Amygdala (tissue), 56 donors: ENCODE data around the gene DNMT3A.

Source experiments
- DNase-seq, 56 donors: peaks; one replicate each; lab custom pipeline; 2025; lab: John Stamatoyannopoulos, UW

Gene DNMT3A

DNA sequence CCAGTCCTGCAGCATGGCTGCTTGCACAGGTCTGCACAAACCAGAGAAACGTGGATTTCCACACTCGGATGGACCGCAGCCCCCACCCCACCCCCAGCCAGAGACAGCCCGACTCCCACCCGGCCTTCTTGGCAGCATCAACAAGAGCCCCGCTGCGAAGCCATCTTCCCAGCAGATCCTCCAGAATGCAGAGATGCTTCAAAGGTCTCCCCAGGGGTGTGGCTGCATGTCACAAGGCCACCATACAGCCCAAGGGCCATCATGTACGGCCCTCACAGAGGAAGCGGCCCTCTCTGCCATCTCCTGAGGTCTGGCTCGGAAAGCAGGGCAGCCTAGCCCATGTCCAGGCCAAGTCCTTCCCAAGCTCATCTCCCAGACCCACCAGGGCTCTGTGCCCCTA, 11.5 kb downstream of the DNMT3A start:
- no peak for DNase-seq

DNA sequence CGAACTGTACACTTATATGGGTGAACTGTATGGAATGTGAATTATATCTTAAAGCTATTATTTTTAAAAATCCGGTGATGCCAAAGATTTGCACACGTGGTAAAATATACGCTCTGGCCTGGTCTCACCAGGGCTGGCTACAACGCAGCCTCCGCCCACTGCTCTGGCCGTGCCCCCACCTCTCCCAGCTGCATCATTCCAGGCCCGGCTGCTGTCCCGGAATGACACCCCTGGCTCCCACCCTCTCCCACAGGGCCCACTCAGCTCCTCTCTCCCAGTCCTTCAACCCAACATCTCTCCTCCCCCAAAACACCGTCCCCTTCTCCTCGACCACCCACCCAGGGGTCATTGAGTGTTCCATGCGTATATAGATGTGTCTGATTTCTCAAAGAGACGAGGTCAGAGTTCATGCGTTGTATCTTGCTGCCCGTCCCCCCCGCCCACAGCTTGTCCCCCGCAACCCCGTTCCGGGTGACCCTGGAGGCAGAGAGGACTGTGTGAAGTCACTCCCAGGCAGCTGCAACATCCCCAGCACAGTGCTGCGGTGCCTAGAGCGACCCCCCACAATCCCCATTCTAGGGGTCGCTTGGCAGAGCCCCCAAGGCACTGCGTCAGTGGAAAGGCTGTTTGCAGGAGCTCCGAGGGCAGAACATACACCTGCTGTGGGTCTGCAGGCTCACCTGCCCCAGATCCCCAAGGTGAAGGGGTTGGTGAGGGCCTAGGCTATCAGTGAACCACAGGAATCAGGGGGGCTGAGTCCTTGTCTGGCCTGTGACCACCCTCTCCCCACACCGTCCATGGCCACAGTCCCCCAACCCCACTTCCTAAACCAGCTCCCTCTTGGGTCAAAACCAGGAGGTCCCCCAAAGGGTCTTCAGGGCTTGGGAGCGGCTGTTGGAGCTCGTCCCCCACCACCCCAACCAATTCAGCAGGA, 13.3 kb downstream of the DNMT3A start:
- DNase-seq: no peak

DNA sequence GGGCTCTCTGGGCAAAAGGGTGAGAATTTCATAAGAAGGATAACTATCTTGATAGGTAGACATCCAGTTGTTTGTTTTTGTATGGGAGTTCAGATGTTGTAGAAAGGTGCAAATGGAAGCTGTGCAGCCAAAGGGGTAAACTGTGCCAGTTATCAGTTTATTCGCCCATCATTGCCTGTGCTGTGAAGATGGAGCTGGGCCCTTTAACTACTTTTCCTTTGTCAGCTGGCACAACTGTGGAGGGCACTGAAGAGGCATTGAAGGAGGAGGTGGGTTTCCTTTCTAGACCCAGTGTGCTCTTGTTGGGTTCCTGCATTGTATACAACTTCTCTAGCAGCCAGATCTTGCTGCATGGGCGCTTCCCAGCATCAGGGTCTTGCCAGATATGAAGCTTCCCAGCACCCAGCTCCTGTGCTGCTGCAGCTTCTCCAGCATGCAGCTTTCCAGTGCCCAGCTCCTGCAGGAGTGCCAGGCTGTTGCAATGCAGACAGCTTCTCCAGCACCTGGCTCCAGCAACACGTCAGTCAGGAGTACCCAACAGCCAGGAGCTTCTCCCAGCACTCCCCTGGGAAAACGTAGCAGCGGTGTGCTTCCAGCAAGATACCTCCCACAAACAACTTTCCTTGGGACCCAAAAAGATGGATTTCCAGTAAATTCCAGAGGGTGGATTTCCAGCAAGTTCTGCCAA, 15.3 kb downstream of the DNMT3A start:
- no peak for DNase-seq

DNA sequence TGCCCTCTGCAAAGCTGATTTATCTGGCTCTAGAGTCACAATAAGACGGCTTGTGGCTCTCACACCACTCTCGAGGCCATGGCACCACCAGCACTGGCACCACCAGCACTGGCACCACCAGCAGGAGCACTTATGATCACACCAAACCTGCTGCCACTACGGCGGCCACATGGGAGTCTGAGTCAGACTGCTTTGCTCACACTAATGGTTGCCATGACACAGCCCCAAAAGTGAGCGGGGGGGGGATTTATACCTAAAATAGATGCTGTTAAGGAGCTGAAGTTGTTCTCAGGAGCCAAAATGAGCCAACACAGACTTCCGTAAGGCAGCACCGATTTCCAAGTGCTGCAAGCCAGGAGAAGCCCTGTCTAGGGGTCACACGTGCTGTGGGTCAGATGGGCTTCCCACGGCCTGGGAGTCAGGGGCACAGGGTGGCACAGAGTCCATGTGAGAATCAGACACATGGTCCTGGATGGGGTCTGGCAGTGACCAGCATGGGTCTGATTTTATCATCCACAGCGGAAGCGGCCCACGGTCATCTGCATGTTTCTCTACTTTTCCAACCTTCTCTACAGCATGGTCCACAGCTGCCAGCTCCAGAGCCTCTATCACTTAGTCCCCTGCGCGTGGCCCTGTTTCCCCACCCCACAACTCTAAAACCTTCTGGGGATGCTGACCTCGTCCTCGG, 16.7 kb downstream of the DNMT3A start:
- DNase-seq: peak in 39 of 56 donors; percentile 14 to 84 (median 59)

DNA sequence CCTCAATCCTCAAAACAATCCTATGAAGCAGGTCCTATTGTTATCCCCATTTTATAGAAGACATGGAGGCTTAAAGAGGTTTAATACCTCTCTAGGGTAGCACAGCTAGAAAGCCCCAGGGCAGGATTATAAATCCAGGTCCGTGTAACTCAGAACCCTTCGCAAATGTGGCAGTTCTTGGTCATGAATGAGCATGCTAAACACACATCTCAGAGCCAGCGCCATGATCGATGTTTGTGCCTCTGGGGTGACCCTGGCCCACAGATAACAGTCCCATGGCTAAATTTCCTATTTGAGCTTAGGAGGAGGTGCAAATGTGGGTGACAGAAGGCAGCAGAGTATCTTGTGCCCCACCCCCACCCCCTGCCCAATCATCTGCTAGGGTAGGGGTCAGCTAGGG, 17.5 kb downstream of the DNMT3A start:
- no peak for DNase-seq

DNA sequence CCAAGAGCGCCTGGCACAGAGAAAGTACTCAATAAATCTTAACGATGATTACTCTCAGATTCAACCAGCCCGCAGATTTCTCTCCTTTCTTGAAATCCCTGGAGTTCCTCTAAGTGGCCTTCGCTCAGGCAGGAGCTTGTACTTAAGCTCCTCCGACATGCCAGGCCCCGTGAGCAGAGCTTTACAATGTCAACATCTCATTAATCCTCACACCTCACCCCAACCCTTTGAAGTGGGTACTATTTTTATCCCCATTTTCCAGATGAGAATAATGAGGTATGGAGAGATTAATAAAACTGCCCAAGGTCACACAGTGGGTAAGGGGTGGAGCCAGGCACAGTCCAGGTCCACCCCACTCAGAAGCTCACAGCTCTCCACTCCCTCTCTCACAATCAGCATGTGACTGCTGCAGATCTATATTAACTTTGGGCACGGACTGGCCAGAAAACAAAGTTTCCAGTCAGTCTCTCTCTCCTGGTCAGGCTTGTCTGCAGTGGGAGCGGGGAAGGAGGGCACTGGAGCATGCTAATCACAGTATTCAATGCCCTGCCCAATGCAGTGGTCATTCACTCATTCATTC, 18.0 kb downstream of the DNMT3A start:
- DNase-seq: no peak

DNA sequence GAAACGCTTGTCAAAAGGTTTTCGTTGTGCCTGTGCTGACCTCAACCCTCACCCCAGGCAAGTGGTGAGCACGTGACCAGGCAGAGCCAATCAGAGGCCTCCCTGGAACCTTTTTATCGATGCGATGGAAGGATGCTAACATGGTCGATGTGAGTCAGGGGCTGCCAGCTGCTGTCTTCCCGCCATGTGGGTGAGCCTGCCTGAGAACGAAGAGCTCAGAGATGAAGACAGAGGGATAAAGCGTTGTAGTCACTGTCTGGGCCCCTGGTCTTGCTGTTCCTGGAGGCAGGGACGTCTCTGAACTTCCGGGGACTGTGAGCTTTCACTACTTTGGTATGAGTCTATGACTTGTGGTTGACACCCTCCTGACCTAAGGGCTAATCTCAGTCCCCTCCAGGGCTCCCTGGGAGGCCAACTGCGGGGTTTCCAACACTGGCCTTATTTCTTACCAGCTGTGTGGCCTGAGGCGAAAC, 18.6 kb downstream of the DNMT3A start:
- no peak for DNase-seq

DNA sequence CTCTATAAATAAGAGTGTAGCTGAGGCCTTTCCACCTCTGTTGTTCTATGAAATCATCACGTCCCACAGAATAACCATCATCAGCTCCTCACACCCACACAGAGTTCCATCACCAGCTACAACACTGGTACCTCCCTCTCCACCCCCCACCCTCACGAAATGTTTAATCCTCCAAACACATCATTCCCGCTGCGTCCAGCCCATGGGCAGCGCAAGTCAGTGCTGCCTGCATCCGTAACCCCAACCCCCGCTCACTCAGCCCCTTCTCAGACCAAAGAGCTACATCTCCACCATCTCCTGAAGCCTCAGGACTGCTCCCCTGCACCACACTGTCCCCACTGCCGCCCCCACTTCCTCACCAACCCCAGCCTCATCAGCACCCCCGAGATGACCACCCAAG, 19.4 kb downstream of the DNMT3A start:
- peak in 3 of 56 donors; percentile 30 to 61 (median 33) for DNase-seq

DNA sequence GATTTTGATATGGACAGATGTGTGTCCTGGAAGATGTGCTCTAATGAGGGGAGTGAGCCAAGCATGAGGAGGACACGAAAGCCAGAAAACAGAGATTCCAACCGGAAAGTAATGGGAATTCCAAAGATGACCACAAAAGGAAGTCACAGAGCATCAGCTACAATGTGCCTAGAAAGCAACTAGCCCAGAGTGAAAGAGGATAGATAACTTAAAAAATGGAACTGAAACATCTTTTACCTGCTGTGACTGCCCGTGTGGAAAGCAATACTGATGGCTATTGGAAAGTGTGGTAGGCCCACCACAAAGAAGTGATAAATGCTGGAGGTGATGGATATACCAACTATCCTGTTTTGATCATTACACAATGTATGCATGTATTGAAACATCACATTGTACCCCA, 21.6 kb downstream of the DNMT3A start:
- DNase-seq: no peak

DNA sequence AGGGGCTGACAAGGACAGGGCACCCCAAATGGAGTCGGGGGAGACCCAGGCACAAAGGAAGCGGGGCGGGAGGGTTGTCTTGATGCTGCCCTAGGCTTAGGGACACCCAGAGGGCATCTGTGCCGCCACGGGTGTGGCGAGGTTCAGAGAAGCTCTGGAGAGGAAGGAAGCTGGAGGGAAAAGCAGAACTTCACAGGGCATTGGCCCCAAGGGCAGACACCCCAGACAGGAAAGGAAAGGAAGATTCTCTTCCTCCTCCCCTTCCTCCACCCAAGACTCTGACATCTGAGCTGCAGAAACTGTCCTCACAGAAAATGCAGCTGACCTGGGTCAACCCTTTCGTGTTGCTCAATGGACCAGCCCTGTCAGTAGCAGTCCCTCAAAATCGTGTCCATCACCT, 25.6 kb downstream of the DNMT3A start:
- peak in 3 of 56 donors; percentile 34 to 44 (median 37) for DNase-seq

DNA sequence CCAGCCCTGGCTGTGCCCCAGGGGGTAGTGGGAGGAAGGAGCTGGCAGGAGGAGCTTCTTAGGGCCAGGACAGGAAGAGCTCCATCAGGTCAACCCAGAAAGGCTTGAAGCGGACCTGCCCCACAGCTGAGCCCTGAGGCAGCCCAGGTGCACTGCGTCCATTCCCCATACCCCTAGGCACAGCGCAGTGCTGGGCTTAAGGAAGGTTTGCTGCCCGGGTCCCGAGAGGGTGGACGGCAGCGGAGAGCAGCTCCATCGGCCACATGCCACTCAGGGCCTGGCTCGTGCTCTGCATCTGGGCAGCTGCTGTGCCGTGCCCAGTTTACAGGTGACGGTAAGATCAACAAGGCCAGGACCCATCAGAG, 26.4 kb downstream of the DNMT3A start:
- DNase-seq: no peak

DNA sequence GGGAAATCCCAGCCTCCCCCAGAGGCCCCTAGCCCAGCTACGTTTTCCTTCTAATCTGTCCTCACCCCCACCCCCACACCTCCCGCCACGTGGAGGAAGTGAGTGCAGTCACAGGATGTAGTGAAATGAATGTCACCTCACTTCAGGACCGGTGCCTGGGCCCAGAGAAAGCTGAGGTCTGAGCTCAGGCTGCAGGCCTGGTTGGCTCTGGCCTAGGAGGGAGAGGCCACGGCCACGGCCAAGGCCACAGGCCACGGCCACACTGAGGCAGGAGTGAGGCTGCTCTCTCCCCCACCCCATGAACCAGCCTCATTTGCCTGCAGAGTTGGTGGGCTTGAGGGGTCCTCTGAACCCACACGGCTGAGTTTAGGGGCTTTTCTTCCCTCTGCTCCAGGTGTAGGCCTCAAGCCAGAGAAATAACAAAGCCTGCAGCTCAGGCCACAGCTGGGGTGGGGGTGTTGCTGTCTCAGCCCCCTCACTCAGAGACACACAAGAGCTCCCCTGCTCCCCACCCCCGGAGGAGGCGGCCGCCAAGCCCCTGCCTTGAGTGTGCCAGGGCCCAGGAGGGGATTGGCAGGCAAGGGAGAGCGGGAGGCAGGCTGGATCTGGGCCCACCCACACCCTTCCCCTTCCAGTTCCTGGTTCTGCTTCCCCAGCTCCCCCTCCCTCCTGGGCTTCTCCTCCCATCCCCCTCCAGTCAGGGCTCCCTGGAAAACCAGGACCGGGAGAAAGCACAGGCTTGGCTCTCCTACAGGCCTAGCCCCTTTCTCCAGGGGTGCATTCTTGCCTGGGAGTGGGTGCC, 27.0 kb downstream of the DNMT3A start:
- peak in 45 of 56 donors; percentile 28 to 78 (median 63) for DNase-seq

DNA sequence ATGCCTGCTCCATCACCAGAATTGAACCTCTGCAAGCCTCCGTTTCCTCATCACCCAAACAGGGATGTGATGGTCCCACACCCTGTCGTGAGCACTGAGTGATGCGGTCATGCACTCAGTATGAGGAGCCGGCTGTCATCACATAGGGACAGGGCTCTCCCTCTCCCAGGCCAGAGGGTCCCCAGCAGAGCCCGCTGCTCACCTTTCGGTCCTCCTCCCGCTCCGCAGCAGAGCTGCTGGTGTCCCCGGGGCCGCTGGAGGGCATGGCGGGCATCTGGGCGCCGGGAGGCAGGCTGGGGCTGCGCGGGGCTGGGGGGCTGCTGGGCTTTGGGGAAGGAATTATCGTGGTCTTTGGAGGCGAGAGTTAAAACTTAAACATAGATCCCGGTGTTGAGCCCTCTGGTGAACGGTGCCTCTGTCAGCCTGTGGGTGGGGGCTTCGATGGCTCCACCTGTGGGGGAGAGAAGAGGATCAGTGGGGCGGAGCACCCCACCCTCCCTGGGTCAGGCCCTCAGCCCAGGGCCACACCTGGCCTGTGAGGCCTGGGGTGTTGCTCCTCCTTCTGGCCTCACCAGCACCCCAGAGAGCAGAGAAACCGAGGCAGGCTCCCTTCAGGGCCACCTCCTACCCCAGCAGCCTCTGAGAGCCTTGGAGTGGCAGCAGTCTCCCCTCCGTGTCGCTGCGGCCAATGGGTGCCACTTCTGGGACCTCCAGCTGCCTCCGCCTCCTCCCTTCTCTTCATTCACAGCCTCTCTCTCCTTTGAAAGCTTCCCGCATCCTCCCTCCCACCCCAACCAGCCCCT, 27.8 kb downstream of the DNMT3A start:
- no peak for DNase-seq

DNA sequence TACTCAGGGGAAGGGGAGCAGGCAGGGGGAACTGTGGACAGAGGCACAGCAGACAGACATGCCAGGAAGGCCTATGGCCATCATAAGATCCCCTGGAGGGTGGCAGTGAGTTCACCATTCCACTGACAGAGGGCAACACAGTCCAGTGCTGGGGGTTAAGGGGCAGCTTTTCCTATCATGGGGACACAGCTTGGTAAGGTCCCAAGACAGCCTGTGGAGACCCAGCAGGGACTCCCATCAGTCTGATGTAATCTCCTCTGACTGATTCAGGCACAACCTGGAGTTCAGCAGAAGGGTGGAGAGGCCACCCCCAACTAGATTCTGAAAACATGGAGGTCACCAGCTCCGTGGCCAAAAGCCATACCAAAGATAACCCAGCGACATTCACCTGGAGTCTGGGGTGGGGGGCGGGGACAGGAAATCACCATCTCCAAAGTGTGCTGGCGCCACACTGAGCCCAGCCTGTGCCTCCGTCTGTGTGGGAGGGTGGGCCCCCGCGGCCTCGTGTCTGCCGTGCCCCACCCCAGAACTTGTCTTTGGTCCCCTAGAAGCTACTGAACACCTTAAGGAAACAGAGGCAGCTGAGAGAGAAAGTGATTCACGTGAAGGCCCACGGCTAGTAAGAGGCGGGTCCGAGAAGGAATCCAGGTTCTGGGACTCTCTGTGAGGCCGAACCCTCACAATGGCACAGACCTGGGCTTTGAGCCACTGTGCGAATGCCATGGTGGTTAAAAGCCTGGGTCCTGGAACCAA, 28.6 kb downstream of the DNMT3A start:
- no peak for DNase-seq

DNA sequence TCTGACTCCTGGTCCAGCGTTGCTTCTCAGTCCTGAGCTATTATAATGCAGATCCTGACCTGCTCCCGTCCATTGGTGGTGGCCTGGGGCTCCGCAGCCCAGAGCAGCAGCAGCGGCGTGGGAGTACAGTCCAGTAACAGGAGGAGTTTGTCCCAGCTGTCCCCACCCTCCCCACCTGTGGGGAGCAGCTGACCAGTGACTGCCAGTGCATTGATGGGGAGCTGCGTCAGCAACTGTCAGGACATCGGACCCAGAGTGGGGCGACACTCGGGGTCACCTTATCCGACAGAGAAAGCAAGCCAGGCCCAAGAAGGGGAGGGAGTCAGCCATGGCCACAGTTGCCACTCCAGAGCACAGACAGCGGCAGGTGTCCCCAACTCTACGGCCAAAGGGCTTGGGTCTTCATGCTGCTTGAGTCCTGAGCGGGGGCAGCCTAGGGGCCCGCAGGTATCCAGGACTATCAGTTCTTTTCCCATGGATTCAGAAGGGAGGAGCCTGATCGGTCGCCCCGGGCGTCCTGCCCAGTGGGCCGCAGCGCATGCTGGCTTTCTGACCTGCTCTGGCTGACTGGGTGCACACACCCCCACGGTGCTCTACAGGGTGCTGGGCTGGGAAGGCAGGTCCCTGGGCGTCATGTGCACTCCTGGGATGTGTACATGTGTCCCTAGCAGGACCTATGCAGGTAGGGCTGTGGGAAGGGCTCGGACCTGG, 29.7 kb downstream of the DNMT3A start:
- DNase-seq: no peak

DNA sequence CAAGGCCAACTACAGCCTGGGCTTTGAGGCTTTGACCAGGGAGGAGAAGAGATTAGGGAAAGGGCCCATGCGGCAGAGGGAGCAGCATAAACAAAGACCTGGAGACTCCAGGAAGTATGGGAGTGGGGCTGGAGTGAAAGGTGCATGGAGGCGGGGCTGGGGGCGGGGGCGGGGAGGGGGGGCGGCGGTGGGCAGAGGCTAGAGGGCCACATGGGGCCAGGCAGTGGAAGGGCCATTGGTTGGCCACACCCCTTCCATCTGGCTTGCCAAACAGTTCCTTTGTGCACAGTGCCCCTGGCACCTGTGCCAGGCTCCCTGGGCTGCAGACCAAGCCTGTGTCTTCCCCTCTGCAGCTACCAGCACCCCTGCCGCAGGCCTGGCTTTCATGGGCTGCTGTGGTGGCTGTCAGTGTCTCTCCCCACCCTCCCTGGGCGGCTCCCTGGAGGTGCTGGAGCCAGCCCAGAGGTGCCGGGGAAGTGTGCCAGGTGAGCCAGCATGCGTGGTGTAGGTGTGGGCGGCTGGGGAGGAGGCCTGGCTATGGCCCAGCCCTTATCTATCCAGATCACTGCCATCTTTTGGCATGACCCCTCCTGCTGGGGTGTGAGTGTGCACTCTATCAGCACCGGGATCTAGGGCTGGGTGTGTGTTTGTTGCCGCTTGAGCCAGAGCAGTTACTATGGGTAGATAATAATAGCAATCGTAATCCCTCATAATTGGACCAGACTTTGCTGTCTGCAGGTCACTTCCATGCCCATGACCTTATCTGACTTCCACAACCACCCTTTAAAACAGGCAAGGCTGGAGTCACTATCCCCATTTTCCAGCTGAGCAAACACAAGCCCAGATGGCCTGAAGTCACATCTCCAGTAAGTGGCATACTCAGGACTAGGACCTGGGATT, 30.5 kb downstream of the DNMT3A start:
- DNase-seq: peak in 18 of 56 donors; percentile 23 to 69 (median 38)

DNA sequence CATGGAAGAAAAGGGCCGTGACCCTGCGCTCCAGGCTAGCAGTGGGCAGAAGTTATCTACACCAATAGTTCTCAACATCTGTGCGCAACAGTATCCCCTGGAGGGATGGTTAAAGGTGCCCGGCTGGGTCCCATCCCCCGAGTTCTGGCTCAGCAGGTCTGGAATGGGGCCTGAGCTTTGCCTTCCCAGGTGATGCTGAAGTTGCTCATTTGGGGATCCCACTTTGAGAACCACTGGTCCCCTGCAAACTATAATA, 31.1 kb downstream of the DNMT3A start:
- DNase-seq: no peak
